Measurements from ENCODE around the gene KLF9. TPM values are rescaled to one million over a fixed set of nuclear protein-coding genes. Genes with fewer than 3 reads are reported as not detected.

The KLF9 gene
- total RNA-seq, 2 donors from 2014 or later, result 0.13 to 0.31 TPM

- no peak for TF ChIP-seq CTCF (conservative IDR thresholded peaks at IDR 0.05)
- H3K4me3 Mint-ChIP-seq, result no peak overlapping the region
- H3K27ac Mint-ChIP-seq, result no peak overlapping the region
- H3K36me3 Mint-ChIP-seq (ENCODE audit: low read depth), result no peaks in the 10 kb centered on the region
- no peaks in the 10 kb centered on the region for H3K9me3 ChIP-seq (ENCODE audit: control insufficient read depth, low read length)
- H3K27ac ChIP-seq (ENCODE audit: low read depth, low read length), result no peak overlapping the region
- H3K9me3 Mint-ChIP-seq, result no peaks in the 10 kb centered on the region
- H3K4me1 Mint-ChIP-seq, result peaks cover 2% of the 10 kb centered on the region
- 89 to 96% methylated on average over 5 of the region's 5 CpGs for WGBS, 2 experiments (ENCODE audit: insufficient coverage in 1 of 2, insufficient read length in 1 of 2)
- H3K4me3 ChIP-seq (ENCODE audit: low read length), result no peak overlapping the region
- DNase-seq, result no peak
- no peaks in the 10 kb centered on the region for H3K27me3 Mint-ChIP-seq (ENCODE audit: insufficient read depth)
- no peaks in the 10 kb centered on the region for H3K27me3 ChIP-seq (ENCODE audit: control insufficient read depth, insufficient read depth, low read length, poor library complexity, severe bottlenecking)
- H3K4me1 ChIP-seq (ENCODE audit: control insufficient read depth, insufficient read depth, low read length), result no peaks in the 10 kb centered on the region
- H3K36me3 ChIP-seq (ENCODE audit: control insufficient read depth, insufficient read depth, low read length), result no peaks in the 10 kb centered on the region
- no peak overlapping the region for H3K9ac ChIP-seq (ENCODE audit: extremely low read depth, low read length, poor library complexity, severe bottlenecking)
Observed at GRCh38 chr9:70451765-70452164, 37.3 kb upstream of the KLF9 start.

GRCh38 chr9:70450738-70451137, 36.3 kb upstream of the KLF9 start:
- no peaks in the 10 kb centered on the region for H3K4me1 ChIP-seq (ENCODE audit: control insufficient read depth, insufficient read depth, low read length)
- no peak overlapping the region for H3K4me3 ChIP-seq (ENCODE audit: low read length)
- no peaks in the 10 kb centered on the region for H3K27me3 ChIP-seq (ENCODE audit: control insufficient read depth, insufficient read depth, low read length, poor library complexity, severe bottlenecking)
- Mint-ChIP-seq H3K9me3 (no peaks in the 10 kb centered on the region), H3K4me3 (no peak overlapping the region), H3K27me3 (ENCODE audit: insufficient read depth) (no peaks in the 10 kb centered on the region), H3K4me1 (no peaks in the 10 kb centered on the region), H3K27ac (no peak overlapping the region), H3K36me3 (ENCODE audit: low read depth) (no peaks in the 10 kb centered on the region)
- no peak overlapping the region for H3K9ac ChIP-seq (ENCODE audit: extremely low read depth, low read length, poor library complexity, severe bottlenecking)
- no peak for TF ChIP-seq CTCF (conservative IDR thresholded peaks at IDR 0.05)
- no peaks in the 10 kb centered on the region for H3K9me3 ChIP-seq (ENCODE audit: control insufficient read depth, low read length)
- H3K36me3 ChIP-seq (ENCODE audit: control insufficient read depth, insufficient read depth, low read length), result no peaks in the 10 kb centered on the region
- 89 to 90% methylated on average over 2 to 5 of the region's 5 CpGs for WGBS, 2 experiments (ENCODE audit: insufficient coverage in 1 of 2, insufficient read length in 1 of 2)
- no peak for DNase-seq
- H3K27ac ChIP-seq (ENCODE audit: low read depth, low read length), result no peak overlapping the region

GRCh38 chr9:70449461-70449860, 35.0 kb upstream of the KLF9 start:
- H3K9me3 Mint-ChIP-seq, result no peaks in the 10 kb centered on the region
- no peak overlapping the region for H3K4me3 ChIP-seq (ENCODE audit: low read length)
- no peak overlapping the region for H3K9ac ChIP-seq (ENCODE audit: extremely low read depth, low read length, poor library complexity, severe bottlenecking)
- H3K4me1 Mint-ChIP-seq, result no peaks in the 10 kb centered on the region
- no peak for TF ChIP-seq CTCF (conservative IDR thresholded peaks at IDR 0.05)
- no peaks in the 10 kb centered on the region for H3K4me1 ChIP-seq (ENCODE audit: control insufficient read depth, insufficient read depth, low read length)
- WGBS, 2 experiments (ENCODE audit: insufficient coverage in 1 of 2, insufficient read length in 1 of 2), result 80 to 88% methylated on average over 2 of the region's 2 CpGs
- H3K27ac Mint-ChIP-seq, result no peak overlapping the region
- no peaks in the 10 kb centered on the region for H3K9me3 ChIP-seq (ENCODE audit: control insufficient read depth, low read length)
- DNase-seq, result no peak
- H3K27ac ChIP-seq (ENCODE audit: low read depth, low read length), result no peak overlapping the region
- H3K27me3 ChIP-seq (ENCODE audit: control insufficient read depth, insufficient read depth, low read length, poor library complexity, severe bottlenecking), result no peaks in the 10 kb centered on the region
- no peaks in the 10 kb centered on the region for H3K36me3 ChIP-seq (ENCODE audit: control insufficient read depth, insufficient read depth, low read length)
- H3K36me3 Mint-ChIP-seq (ENCODE audit: low read depth), result no peaks in the 10 kb centered on the region
- H3K4me3 Mint-ChIP-seq, result no peak overlapping the region
- H3K27me3 Mint-ChIP-seq (ENCODE audit: insufficient read depth), result no peaks in the 10 kb centered on the region

Data from endodermal cell (in vitro differentiated cells).